ENCODE measurements around the gene ACTR10. TPM values are rescaled to one million over a fixed set of nuclear protein-coding genes. Genes with fewer than 3 reads are reported as not detected.

ACTR10 gene
- total and polyA plus RNA-seq, 2 experiments from 2014 or later, result 106 to 112 TPM

GRCh38 chr14:58152014-58152857, 47.7 kb upstream of the ACTR10 start, which contains the start of gene ARMH4:
Gene ARMH4, minus strand, starts transcription at chr14:58152213. Its CDS starts 12,855 bp downstream, at chr14:58139358.
- no peaks in the 10 kb centered on the region for H3K9me3 ChIP-seq (ENCODE audit: low read depth)
- peak within 1 kb of the TSS; percentile 51 for H3K27ac ChIP-seq
- H3K9me2 ChIP-seq (replicated peaks; ENCODE audit: insufficient read depth), result no peaks in the 10 kb centered on the region
- peak; percentile 92 for DNase-seq (ENCODE audit: low spot score)
- H3K4me3 ChIP-seq, result peak within 1 kb of the TSS; percentile 82
- 1% methylated on average over 65 of the region's 70 CpGs for WGBS (ENCODE audit: low lambda C conversion rate, missing lambda C conversion rate)
- H3K79me2 ChIP-seq, result no peaks in the 10 kb centered on the region
- no peak for TF ChIP-seq EZH2phosphoT487 (IDR thresholded peaks at IDR 0.05; ENCODE audit: low read depth, severe bottlenecking, unreplicated experiment)
- no peak for TF ChIP-seq EZH2 (IDR thresholded peaks at IDR 0.05; ENCODE audit: borderline replicate concordance)
- no peak for TF ChIP-seq CTCF (IDR thresholded peaks at IDR 0.05; ENCODE audit: poor library complexity)
- H3K36me3 ChIP-seq (replicated peaks; ENCODE audit: insufficient read depth, low read depth), result no peaks in the 10 kb centered on the region
- peak within 1 kb of the TSS; percentile 93 for H2AFZ ChIP-seq
- peaks cover 4% of the 10 kb centered on the region for H3K4me1 ChIP-seq (ENCODE audit: insufficient read depth)
- no peaks in the 10 kb centered on the region for H4K20me1 ChIP-seq (ENCODE audit: insufficient read depth, poor library complexity, severe bottlenecking)
- peaks cover 27% of the 10 kb centered on the region for H3K27me3 ChIP-seq
- H3K4me2 ChIP-seq, result peak within 1 kb of the TSS; percentile 92

GRCh38 chr14:58160561-58160960, 39.4 kb upstream of the ACTR10 start:
- no peaks in the 10 kb centered on the region for H3K9me3 ChIP-seq (ENCODE audit: low read depth)

GRCh38 chr14:58166005-58166983, 33.7 kb upstream of the ACTR10 start:
- peak; percentile 91 for DNase-seq (ENCODE audit: low spot score)
- Histone ChIP-seq H3K36me3 (replicated peaks; ENCODE audit: insufficient read depth, low read depth) (no peaks in the 10 kb centered on the region), H4K20me1 (ENCODE audit: insufficient read depth, poor library complexity, severe bottlenecking) (no peaks in the 10 kb centered on the region), H3K4me1 (ENCODE audit: insufficient read depth) (no peaks in the 10 kb centered on the region), H3K27ac (no peak overlapping the region), H3K79me2 (no peaks in the 10 kb centered on the region), H3K9me2 (replicated peaks; ENCODE audit: insufficient read depth) (no peaks in the 10 kb centered on the region), H3K4me3 (no peak overlapping the region), H3K4me2 (no peak overlapping the region), H3K27me3 (no peaks in the 10 kb centered on the region), H3K9me3 (ENCODE audit: low read depth) (no peaks in the 10 kb centered on the region), H2AFZ (no peak overlapping the region)
- WGBS (ENCODE audit: low lambda C conversion rate, missing lambda C conversion rate), result 44% methylated on average over 10 of the region's 10 CpGs
- TF ChIP-seq EZH2 (IDR thresholded peaks at IDR 0.05; ENCODE audit: borderline replicate concordance), result no peak
- TF ChIP-seq CTCF (IDR thresholded peaks at IDR 0.05; ENCODE audit: poor library complexity), result peak; percentile 86

More at GRCh38 chr14:58160561-58160960, 39.4 kb upstream of the ACTR10 start:
- no peak for TF ChIP-seq EZH2phosphoT487 (IDR thresholded peaks at IDR 0.05; ENCODE audit: low read depth, severe bottlenecking, unreplicated experiment)
- no peaks in the 10 kb centered on the region for H3K79me2 ChIP-seq
- no peak overlapping the region for H3K4me2 ChIP-seq
- H2AFZ ChIP-seq, result no peak overlapping the region
- no peaks in the 10 kb centered on the region for H3K36me3 ChIP-seq (replicated peaks; ENCODE audit: insufficient read depth, low read depth)
- no peaks in the 10 kb centered on the region for H4K20me1 ChIP-seq (ENCODE audit: insufficient read depth, poor library complexity, severe bottlenecking)
- H3K4me3 ChIP-seq, result no peak overlapping the region
- no peaks in the 10 kb centered on the region for H3K9me2 ChIP-seq (replicated peaks; ENCODE audit: insufficient read depth)
- no peaks in the 10 kb centered on the region for H3K4me1 ChIP-seq (ENCODE audit: insufficient read depth)
- no peak overlapping the region for H3K27ac ChIP-seq
- H3K27me3 ChIP-seq, result no peaks in the 10 kb centered on the region
- DNase-seq (ENCODE audit: low spot score), result no peak

All from hepatocyte (in vitro differentiated cells).